ENCODE measurements around the gene KRT73.
A peak's percentile ranks its signal among the peaks of the same experiment; 100 is the strongest.
"Not testable (repeated sequence)": the region's sequence is repeated elsewhere in the genome, so short reads cannot be mapped to it uniquely, and the experiment has no call there.

KRT73 gene

GRCh38 chr12:52600475-52600874, 17.9 kb downstream of the KRT73 start:
- DNase-seq (ENCODE audit: low read depth, low spot score), result no peak

- DNase-seq (ENCODE audit: low read depth, low spot score), result no peak
These were observed 18.3 kb downstream of the KRT73 start for GRCh38 chr12:52600071-52600470.

GRCh38 chr12:52598966-52599365, 19.4 kb downstream of the KRT73 start:
- no peak for DNase-seq (ENCODE audit: low read depth, low spot score)

- not testable (repeated sequence) for DNase-seq (ENCODE audit: low read depth, low spot score)
These were observed 24.1 kb downstream of the KRT73 start for GRCh38 chr12:52594237-52594636.

GRCh38 chr12:52591521-52591920, 26.8 kb downstream of the KRT73 start:
- DNase-seq (ENCODE audit: low read depth, low spot score), result no peak

GRCh38 chr12:52590021-52590420, 28.3 kb downstream of the KRT73 start:
- DNase-seq (ENCODE audit: low read depth, low spot score), result no peak

GRCh38 chr12:52587563-52587962, 30.8 kb downstream of the KRT73 start:
- DNase-seq (ENCODE audit: low read depth, low spot score), result no peak

- no peak for DNase-seq (ENCODE audit: low read depth, low spot score)
These were observed 32.4 kb downstream of the KRT73 start for GRCh38 chr12:52585946-52586345.

GRCh38 chr12:52585066-52585465, 33.3 kb downstream of the KRT73 start:
- DNase-seq (ENCODE audit: low read depth, low spot score), result no peak

GRCh38 chr12:52584156-52584682, 34.1 kb downstream of the KRT73 start:
- no peak for DNase-seq (ENCODE audit: low read depth, low spot score)

- peak; percentile 40 for DNase-seq (ENCODE audit: low read depth, low spot score)
These were observed 35.3 kb downstream of the KRT73 start for GRCh38 chr12:52582971-52583456.

- DNase-seq (ENCODE audit: low read depth, low spot score), result no peak
These were observed 35.9 kb downstream of the KRT73 start for GRCh38 chr12:52582486-52582885.

- DNase-seq (ENCODE audit: low read depth, low spot score), result no peak
These were observed 36.9 kb downstream of the KRT73 start for GRCh38 chr12:52581481-52581880.

- no peak for DNase-seq (ENCODE audit: low read depth, low spot score)
These were observed 37.3 kb downstream of the KRT73 start for GRCh38 chr12:52581066-52581465.

GRCh38 chr12:52580496-52580895, 37.9 kb downstream of the KRT73 start:
- DNase-seq (ENCODE audit: low read depth, low spot score), result no peak

- DNase-seq (ENCODE audit: low read depth, low spot score), result no peak
These were observed 38.6 kb downstream of the KRT73 start for GRCh38 chr12:52579468-52580465.

- no peak for DNase-seq (ENCODE audit: low read depth, low spot score)
These were observed 39.9 kb downstream of the KRT73 start for GRCh38 chr12:52578469-52578868.

GRCh38 chr12:52577316-52577715, 41.0 kb downstream of the KRT73 start:
- no peak for DNase-seq (ENCODE audit: low read depth, low spot score)

- no peak for DNase-seq (ENCODE audit: low read depth, low spot score)
These were observed 42.4 kb downstream of the KRT73 start for GRCh38 chr12:52575948-52576347.

- DNase-seq (ENCODE audit: low read depth, low spot score), result no peak
These were observed 43.1 kb downstream of the KRT73 start for GRCh38 chr12:52575256-52575655.

- DNase-seq (ENCODE audit: low read depth, low spot score), result no peak
These were observed 44.6 kb downstream of the KRT73 start, which contains the start of gene KRT74 for GRCh38 chr12:52573743-52574142. Gene KRT74 (minus strand): TSS chr12:52573843. CDS start chr12:52573777, 66 bp downstream.

GRCh38 chr12:52573306-52573705, 45.1 kb downstream of the KRT73 start:
- no peak for DNase-seq (ENCODE audit: low read depth, low spot score)

GRCh38 chr12:52570511-52570910, 47.8 kb downstream of the KRT73 start:
- DNase-seq (ENCODE audit: low read depth, low spot score), result no peak
